ENCODE results near the gene CHRNA7. TPM values are rescaled to one million over a fixed set of nuclear protein-coding genes. Genes with fewer than 3 reads are reported as not detected.

Gene CHRNA7
- total RNA-seq, 1 donor from 2014 or later: 1.5 TPM

- TF ChIP-seq CTCF (conservative IDR thresholded peaks at IDR 0.05; ENCODE audit: low read depth, low read length): no peak
- no peak overlapping the region for H3K4me3 ChIP-seq (ENCODE audit: low read depth, low read length)
- DNase-seq (ENCODE audit: low read depth): no peak
Observed at GRCh38 chr15:32007355-32007960, 22.9 kb upstream of the CHRNA7 start.

- DNase-seq (ENCODE audit: low read depth): no peak
- H3K4me3 ChIP-seq (ENCODE audit: low read depth, low read length): no peak overlapping the region
- TF ChIP-seq CTCF (conservative IDR thresholded peaks at IDR 0.05; ENCODE audit: low read depth, low read length): no peak
Observed at GRCh38 chr15:32014953-32015352, 15.4 kb upstream of the CHRNA7 start.

GRCh38 chr15:32020156-32020555, 10.2 kb upstream of the CHRNA7 start:
- TF ChIP-seq CTCF (conservative IDR thresholded peaks at IDR 0.05; ENCODE audit: low read depth, low read length): no peak
- no peak for DNase-seq (ENCODE audit: low read depth)
- no peak overlapping the region for H3K4me3 ChIP-seq (ENCODE audit: low read depth, low read length)

GRCh38 chr15:32028921-32029320, 1.4 kb upstream of the CHRNA7 start:
- no peak overlapping the region for H3K4me3 ChIP-seq (ENCODE audit: low read depth, low read length)
- no peak for TF ChIP-seq CTCF (conservative IDR thresholded peaks at IDR 0.05; ENCODE audit: low read depth, low read length)
- DNase-seq (ENCODE audit: low read depth): no peak

GRCh38 chr15:32029409-32029861, 880 bp upstream of the CHRNA7 start:
- H3K4me3 ChIP-seq (ENCODE audit: low read depth, low read length): peak overlapping the region; percentile 62
- no peak for DNase-seq (ENCODE audit: low read depth)
- TF ChIP-seq CTCF (conservative IDR thresholded peaks at IDR 0.05; ENCODE audit: low read depth, low read length): peak; percentile 49

GRCh38 chr15:32030795-32031194, 480 bp downstream of the CHRNA7 start:
- DNase-seq (ENCODE audit: low read depth): no peak
- peak overlapping the region; percentile 57 for H3K4me3 ChIP-seq (ENCODE audit: low read depth, low read length)
- no peak for TF ChIP-seq CTCF (conservative IDR thresholded peaks at IDR 0.05; ENCODE audit: low read depth, low read length)

GRCh38 chr15:32033186-32033890, 3.0 kb downstream of the CHRNA7 start:
- no peak for TF ChIP-seq CTCF (conservative IDR thresholded peaks at IDR 0.05; ENCODE audit: low read depth, low read length)
- H3K4me3 ChIP-seq (ENCODE audit: low read depth, low read length): no peak overlapping the region

More at GRCh38 chr15:32033186-32033890, 3.0 kb downstream of the CHRNA7 start:
- DNase-seq (ENCODE audit: low read depth): no peak

All from epithelial cell of proximal tubule (primary cell).